Bronchial epithelial cell (primary cell): ENCODE measurements around the gene C4orf17. TPM values are rescaled to one million over a fixed set of nuclear protein-coding genes. Genes with fewer than 3 reads are reported as not detected.
A peak's percentile ranks its signal among the peaks of the same experiment; 100 is the strongest.

Experiments
- DNase-seq: peaks from one replicate; pipeline ENCODE4 v3.0.0-alpha.2; 2010; ENCODE audit warnings: low read depth
- FAIRE-seq: peaks from 2 replicates; lab custom pipeline; 2011; peaks lifted over from hg19 to GRCh38; lab: Jason Lieb, UNC
- H3K27me3 ChIP-seq: 2 replicates; pipeline ENCODE4 v1.5.1; 2011; ENCODE audit warnings: low read length; ENCODE audit not compliant: control insufficient read depth, insufficient read depth
- H3K36me3 ChIP-seq: 2 replicates; pipeline ENCODE4 v1.5.1; 2011; ENCODE audit warnings: low read length; ENCODE audit not compliant: control insufficient read depth, insufficient read depth
- H3K4me3 ChIP-seq: 2 replicates; pipeline ENCODE4 v1.5.1; 2011; ENCODE audit warnings: mild to moderate bottlenecking, low read depth, low read length, control low read depth
- total RNA-seq: library from RNA; depleted of rRNA; stranded (reverse); fragments of >200 nt; gene quantifications from 2 replicates; pipeline ENCODE4 v1.2.1, GENCODE V29; 2014
- TF ChIP-seq, protein P1 (sequence below): IDR thresholded peaks from 2 replicates; pipeline ENCODE4 v1.5.1; 2011; ENCODE audit warnings: mild to moderate bottlenecking, moderate library complexity, low read length, control low read depth, inconsistent platforms; ENCODE audit not compliant: insufficient read depth, severe bottlenecking

C4orf17 gene
- total RNA-seq, 1 donor from 2014 or later = not detected

DNA sequence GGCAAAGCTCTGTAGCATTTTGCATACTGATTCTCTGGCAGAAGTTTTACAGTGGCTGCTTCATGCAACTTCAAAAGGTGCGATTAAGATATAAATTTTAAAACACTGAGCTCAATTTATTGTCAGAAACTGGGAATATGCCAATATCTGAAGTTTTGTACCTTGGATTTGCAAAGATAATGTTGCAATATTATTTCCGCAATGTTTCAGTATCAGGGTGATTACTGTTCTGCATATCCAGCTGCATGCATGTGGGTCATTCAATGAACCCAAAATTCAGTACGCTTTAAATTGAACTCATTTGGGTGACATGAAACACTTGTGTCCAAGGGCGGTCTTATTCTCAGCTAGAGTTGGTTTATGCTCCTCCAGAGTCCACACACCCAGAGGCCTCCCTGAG lies 26.9 kb downstream of the C4orf17 start:
- no peaks in the 10 kb centered on the region for H3K27me3 ChIP-seq
- TF ChIP-seq, protein P1, sequence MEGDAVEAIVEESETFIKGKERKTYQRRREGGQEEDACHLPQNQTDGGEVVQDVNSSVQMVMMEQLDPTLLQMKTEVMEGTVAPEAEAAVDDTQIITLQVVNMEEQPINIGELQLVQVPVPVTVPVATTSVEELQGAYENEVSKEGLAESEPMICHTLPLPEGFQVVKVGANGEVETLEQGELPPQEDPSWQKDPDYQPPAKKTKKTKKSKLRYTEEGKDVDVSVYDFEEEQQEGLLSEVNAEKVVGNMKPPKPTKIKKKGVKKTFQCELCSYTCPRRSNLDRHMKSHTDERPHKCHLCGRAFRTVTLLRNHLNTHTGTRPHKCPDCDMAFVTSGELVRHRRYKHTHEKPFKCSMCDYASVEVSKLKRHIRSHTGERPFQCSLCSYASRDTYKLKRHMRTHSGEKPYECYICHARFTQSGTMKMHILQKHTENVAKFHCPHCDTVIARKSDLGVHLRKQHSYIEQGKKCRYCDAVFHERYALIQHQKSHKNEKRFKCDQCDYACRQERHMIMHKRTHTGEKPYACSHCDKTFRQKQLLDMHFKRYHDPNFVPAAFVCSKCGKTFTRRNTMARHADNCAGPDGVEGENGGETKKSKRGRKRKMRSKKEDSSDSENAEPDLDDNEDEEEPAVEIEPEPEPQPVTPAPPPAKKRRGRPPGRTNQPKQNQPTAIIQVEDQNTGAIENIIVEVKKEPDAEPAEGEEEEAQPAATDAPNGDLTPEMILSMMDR = no peak
- FAIRE-seq = no peak

DNA sequence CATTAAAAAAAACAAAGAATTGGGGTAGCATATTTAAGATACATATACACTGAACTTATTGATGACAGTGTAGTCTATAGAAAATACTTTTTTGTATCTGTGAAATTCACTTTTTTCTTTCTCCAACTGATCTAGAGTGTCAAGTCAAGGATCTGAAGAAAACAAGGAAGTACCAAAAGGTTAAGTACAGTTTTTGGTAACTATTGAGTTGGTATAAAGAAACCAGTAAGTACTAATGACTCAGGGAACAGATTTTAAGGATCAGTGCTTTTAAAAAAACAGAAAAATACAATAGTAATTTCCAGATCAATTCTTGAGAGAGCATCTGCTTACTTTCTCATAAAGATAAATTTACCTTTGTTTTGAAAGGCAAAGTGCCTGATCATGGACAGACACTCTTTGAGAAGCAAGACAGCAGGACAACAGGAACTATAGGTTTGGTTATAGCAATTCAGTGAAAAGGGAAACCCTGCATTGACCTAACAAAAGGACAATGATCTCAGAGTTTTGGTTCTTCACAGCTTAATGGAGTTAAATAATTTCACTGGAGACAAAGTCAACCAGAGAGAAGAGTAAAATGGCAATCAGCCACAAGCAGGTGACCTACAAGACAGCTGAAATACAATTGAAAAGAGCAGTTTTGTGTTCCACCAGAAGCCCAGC lies 29.6 kb downstream of the C4orf17 start:
- Histone ChIP-seq H3K27me3 (no peaks in the 10 kb centered on the region), H3K36me3 (no peaks in the 10 kb centered on the region), H3K4me3 (no peak overlapping the region)
- FAIRE-seq = no peak
- TF ChIP-seq, protein P1 = no peak
- DNase-seq = peak; percentile 33

More for the DNA sequence above, 26.9 kb downstream of the C4orf17 start:
- DNase-seq = no peak
- H3K4me3 ChIP-seq = no peak overlapping the region
- no peaks in the 10 kb centered on the region for H3K36me3 ChIP-seq

DNA sequence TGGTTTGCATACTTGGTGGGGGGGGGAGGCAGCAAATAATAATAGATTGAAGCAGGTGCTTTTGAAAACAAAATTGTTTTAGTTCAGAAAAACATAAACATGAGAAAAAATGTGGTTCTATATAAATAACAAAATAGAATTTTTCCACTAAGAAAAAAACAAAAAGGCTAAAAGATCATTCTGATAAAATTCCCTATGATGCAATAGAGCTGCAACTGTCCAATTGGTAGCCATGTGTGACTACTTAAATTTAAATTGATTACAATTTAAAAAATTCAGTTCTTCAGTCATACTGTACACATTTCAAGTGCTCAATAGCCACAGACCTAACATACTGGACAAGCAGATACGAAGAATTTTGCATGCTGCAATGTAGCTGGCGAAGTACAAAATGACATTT lies 42.1 kb downstream of the C4orf17 start:
- DNase-seq (no peak), FAIRE-seq (no peak)
- Histone ChIP-seq H3K27me3 (no peaks in the 10 kb centered on the region), H3K36me3 (no peaks in the 10 kb centered on the region), H3K4me3 (no peak overlapping the region)
- TF ChIP-seq, protein P1 = no peak

DNA sequence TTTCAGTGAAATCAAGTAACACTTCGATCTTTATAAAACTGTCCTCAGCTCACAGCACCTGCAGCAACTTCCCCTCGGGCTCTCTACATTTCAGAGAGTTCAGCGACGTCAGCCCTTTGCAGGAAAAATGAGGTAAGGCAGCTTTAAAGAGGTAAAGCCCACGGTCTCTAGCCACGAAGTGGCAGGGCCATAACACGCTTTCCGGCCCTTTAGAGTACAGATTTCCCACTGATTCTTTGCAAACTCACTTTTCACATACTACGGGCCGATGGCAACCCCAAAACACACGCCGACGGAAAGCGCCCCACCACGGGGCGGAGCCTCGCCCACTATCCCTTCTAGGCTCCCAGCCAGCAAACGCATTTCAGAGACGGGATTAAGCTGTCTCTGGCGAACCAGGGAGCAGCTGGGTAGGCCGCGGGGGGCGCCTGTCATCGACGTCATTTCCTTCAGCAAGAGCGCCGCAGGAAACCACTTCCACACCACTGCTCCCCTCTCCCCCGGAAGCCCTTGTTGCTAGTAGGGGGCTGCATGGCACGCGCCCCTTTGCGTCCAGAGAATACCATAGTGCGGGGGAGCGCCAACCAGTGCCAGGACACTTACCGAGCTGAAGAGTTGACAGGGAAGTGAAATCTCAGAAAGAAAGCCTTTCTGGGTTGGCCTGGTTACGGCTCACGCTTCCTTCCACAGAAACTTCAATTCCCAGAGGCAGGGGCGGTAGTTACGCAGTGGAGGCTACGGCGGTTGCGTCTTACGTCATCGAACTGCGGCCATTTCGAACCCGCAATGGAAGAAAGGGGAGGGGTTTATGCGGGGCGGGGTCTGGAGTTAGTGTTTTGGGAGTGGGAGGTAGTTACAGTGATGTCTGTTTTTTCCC lies 52.7 kb downstream of the C4orf17 start, which contains the start of gene TRMT10A:
Gene TRMT10A (minus strand): TSS at position 730 of the 877 bp plus-strand sequence. CDS start 4,701 bp downstream, outside the sequence.
- Histone ChIP-seq H3K27me3 (no peaks in the 10 kb centered on the region), H3K36me3 (no peaks in the 10 kb centered on the region), H3K4me3 (peak within 1 kb of the TSS; percentile 62)
- TF ChIP-seq, protein P1 = no peak
- FAIRE-seq (no peak), DNase-seq (peak; percentile 93)

DNA sequence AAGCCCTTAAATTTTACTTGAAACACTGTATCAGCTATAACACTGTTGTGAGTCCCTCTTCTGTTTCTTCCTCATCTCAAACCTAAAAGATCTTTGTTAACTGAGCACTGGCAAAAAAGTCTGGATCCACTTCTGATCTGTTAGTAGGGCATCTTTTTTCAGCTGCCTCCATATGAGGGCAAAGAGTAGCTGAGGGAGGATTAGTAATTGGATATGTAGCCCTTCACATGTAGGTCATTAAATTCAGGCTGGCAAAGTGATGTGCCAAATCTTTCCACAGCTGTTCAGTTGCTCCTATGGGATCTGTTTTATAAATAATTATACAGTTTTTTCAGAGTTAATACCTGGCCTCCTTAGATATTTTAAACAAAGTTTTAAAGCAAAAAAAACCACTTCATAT lies 54.1 kb downstream of the C4orf17 start:
- Histone ChIP-seq H3K36me3 (no peaks in the 10 kb centered on the region), H3K27me3 (no peaks in the 10 kb centered on the region), H3K4me3 (no peak overlapping the region)
- DNase-seq = no peak
- no peak for FAIRE-seq
- TF ChIP-seq, protein P1 = no peak
